ENCODE measurements around the gene C21orf91.

GRCh38 chr21:17818186-17819113 is 706 bp downstream of the C21orf91 start:
- no peak for TF ChIP-seq POLR2A (IDR thresholded peaks at IDR 0.05; ENCODE audit: low read length)
- no peak for TF ChIP-seq GATA1 (IDR thresholded peaks at IDR 0.05; ENCODE audit: low read depth, low read length)
